Measurements from ENCODE around the gene HMCES.

DNA sequence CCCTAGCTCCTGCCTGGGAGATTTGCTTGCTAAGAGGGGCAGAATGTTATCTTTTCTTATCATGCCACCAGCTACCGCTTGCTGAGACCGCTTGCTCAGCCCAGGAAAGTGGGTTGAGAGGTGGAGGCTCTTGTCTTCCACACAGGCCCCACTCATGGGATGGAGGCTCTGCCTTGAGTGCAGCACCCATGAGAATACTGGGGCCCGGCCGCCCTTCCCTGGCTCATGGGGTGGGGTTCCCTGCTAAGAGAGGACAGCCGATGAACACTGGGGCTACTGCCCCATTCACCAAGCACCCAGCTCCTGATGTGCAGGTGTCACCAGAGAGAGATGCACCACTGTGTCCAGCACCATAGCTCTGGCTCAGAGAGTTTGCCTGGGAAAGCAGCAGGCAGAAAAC is 55.2 kb downstream of the HMCES start:
- TF ChIP-seq EZH2 (IDR thresholded peaks at IDR 0.05; ENCODE audit: borderline replicate concordance, low read length) (no peak), CTCF (conservative IDR thresholded peaks at IDR 0.05 in 1 of 2, IDR thresholded peaks at IDR 0.05 in 1 of 2; ENCODE audit: extremely low read depth in 1 of 2, insufficient read depth in 1 of 2, low read depth in 1 of 2, low read length in 2 of 2) (no peak)
